ENCODE results near the gene PRPF31.
A peak's percentile ranks its signal among the peaks of the same experiment; 100 is the strongest.

Gene PRPF31

DNA sequence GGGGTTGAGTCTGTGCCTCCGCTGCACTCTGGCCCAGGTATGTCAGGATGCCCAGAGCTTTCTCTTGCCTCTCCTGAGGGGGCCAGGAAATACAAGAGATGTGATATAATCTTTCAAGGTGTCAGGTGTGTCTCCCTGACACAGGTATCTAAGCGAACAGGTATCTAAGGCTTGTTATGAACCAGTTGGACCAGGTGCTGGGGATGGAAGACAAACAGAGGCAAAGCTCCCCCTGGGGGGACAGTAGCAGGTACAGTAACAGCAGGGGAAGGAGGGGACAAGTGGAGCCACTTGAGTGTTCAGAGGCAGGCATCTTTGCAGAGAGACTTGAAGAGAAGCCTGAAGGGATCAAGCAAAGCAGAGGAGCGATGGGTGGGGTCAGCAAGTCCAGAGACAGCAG lies 41.4 kb downstream of the PRPF31 start:
- WGBS, 2 donors (ENCODE audit: extremely low coverage in 2 of 2, insufficient read length in 2 of 2, insufficient replicate concordance in 1 of 2) = no CpG with 5 or more reads among the region's 3 CpGs
- Histone ChIP-seq H2AK5ac (ENCODE audit: low read depth, low read length) (no peak overlapping the region), H3K27ac (replicated peaks; ENCODE audit: low read length) (no peak overlapping the region), H2BK15ac (ENCODE audit: low read length) (no peak overlapping the region), H3K9me3 (replicated peaks in 1 of 2; ENCODE audit: control insufficient read depth in 2 of 2, insufficient read depth in 1 of 2, low read depth in 1 of 2, low read length in 2 of 2) (no peaks in the 10 kb centered on the region), H3K27me3 (ENCODE audit: control insufficient read depth in 3 of 3, insufficient read depth in 3 of 3, low read depth in 1 of 3, low read length in 3 of 3) (no peaks in the 10 kb centered on the region), H3K4me2 (ENCODE audit: insufficient read depth, low read length, poor library complexity, severe bottlenecking) (no peak overlapping the region), H3K4ac (ENCODE audit: low read length) (no peak overlapping the region), H3K14ac (ENCODE audit: low read length) (no peak overlapping the region), H3K36me3 (replicated peaks in 1 of 2; ENCODE audit: control insufficient read depth in 2 of 2, insufficient read depth in 2 of 2, low read length in 2 of 2) (peaks cover 45 to 64% of the 10 kb centered on the region in 2 donors), H3K23ac (ENCODE audit: low read depth, low read length, poor library complexity) (no peak overlapping the region), H3K79me1 (ENCODE audit: low read depth, low read length) (peaks cover 1% of the 10 kb centered on the region), H3K4me1 (ENCODE audit: control insufficient read depth in 2 of 2, insufficient read depth in 1 of 2, low read depth in 1 of 2, low read length in 2 of 2) (peaks cover 12 to 14% of the 10 kb centered on the region in 2 donors), H3K9ac (ENCODE audit: low read depth, low read length, poor library complexity) (no peak overlapping the region), H2BK12ac (ENCODE audit: low read length) (no peak overlapping the region), H2BK5ac (ENCODE audit: low read length) (no peak overlapping the region), H2BK120ac (ENCODE audit: low read depth, low read length) (no peak overlapping the region), H4K8ac (ENCODE audit: low read depth, low read length) (no peak overlapping the region), H3K4me3 (ENCODE audit: low read length in 2 of 2) (no peak overlapping the region), H2AFZ (ENCODE audit: low read length) (no peak overlapping the region), H3K18ac (ENCODE audit: low read length) (no peak overlapping the region), H4K91ac (ENCODE audit: low read depth, low read length, poor library complexity) (no peak overlapping the region)
- no peak for DNase-seq (ENCODE audit: low spot score)

GRCh38 chr19:54158812-54159351 lies 43.3 kb downstream of the PRPF31 start:
- H3K4me2 ChIP-seq (ENCODE audit: insufficient read depth, low read length, poor library complexity, severe bottlenecking) = peak overlapping the region; percentile 69
- H2BK5ac ChIP-seq (ENCODE audit: low read length) = no peak overlapping the region
- H4K8ac ChIP-seq (ENCODE audit: low read depth, low read length) = no peak overlapping the region
- no peak for DNase-seq (ENCODE audit: low spot score)
- no peak overlapping the region for H3K18ac ChIP-seq (ENCODE audit: low read length)
- H4K91ac ChIP-seq (ENCODE audit: low read depth, low read length, poor library complexity) = no peak overlapping the region
- H2AK5ac ChIP-seq (ENCODE audit: low read depth, low read length) = peak overlapping the region; percentile 13
- peaks cover 29 to 48% of the 10 kb centered on the region in 2 donors for H3K36me3 ChIP-seq (replicated peaks in 1 of 2; ENCODE audit: control insufficient read depth in 2 of 2, insufficient read depth in 2 of 2, low read length in 2 of 2)
- no peak overlapping the region for H3K4ac ChIP-seq (ENCODE audit: low read length)
- H3K9ac ChIP-seq (ENCODE audit: low read depth, low read length, poor library complexity) = peak overlapping the region; percentile 85
- peak overlapping the region; percentile 91 for H2AFZ ChIP-seq (ENCODE audit: low read length)
- H2BK15ac ChIP-seq (ENCODE audit: low read length) = no peak overlapping the region
- no CpG with 5 or more reads among the region's 19 CpGs for WGBS, 2 donors (ENCODE audit: extremely low coverage in 2 of 2, insufficient read length in 2 of 2, insufficient replicate concordance in 1 of 2)
- H3K27me3 ChIP-seq (ENCODE audit: control insufficient read depth in 3 of 3, insufficient read depth in 3 of 3, low read depth in 1 of 3, low read length in 3 of 3) = no peaks in the 10 kb centered on the region
- H2BK12ac ChIP-seq (ENCODE audit: low read length) = no peak overlapping the region
- no peak overlapping the region for H3K27ac ChIP-seq (replicated peaks; ENCODE audit: low read length)
- H3K79me1 ChIP-seq (ENCODE audit: low read depth, low read length) = no peaks in the 10 kb centered on the region
- peaks cover 4 to 9% of the 10 kb centered on the region in 2 donors for H3K9me3 ChIP-seq (replicated peaks in 1 of 2; ENCODE audit: control insufficient read depth in 2 of 2, insufficient read depth in 1 of 2, low read depth in 1 of 2, low read length in 2 of 2)
- peak overlapping the region; percentile 29 for H3K23ac ChIP-seq (ENCODE audit: low read depth, low read length, poor library complexity)
- H3K14ac ChIP-seq (ENCODE audit: low read length) = no peak overlapping the region
- H2BK120ac ChIP-seq (ENCODE audit: low read depth, low read length) = no peak overlapping the region
- H3K4me1 ChIP-seq (ENCODE audit: control insufficient read depth in 2 of 2, insufficient read depth in 1 of 2, low read depth in 1 of 2, low read length in 2 of 2) = peaks cover 12 to 14% of the 10 kb centered on the region in 2 donors
- peak overlapping the region; percentile 62 to 92 for H3K4me3 ChIP-seq (ENCODE audit: low read length in 2 of 2)

DNA sequence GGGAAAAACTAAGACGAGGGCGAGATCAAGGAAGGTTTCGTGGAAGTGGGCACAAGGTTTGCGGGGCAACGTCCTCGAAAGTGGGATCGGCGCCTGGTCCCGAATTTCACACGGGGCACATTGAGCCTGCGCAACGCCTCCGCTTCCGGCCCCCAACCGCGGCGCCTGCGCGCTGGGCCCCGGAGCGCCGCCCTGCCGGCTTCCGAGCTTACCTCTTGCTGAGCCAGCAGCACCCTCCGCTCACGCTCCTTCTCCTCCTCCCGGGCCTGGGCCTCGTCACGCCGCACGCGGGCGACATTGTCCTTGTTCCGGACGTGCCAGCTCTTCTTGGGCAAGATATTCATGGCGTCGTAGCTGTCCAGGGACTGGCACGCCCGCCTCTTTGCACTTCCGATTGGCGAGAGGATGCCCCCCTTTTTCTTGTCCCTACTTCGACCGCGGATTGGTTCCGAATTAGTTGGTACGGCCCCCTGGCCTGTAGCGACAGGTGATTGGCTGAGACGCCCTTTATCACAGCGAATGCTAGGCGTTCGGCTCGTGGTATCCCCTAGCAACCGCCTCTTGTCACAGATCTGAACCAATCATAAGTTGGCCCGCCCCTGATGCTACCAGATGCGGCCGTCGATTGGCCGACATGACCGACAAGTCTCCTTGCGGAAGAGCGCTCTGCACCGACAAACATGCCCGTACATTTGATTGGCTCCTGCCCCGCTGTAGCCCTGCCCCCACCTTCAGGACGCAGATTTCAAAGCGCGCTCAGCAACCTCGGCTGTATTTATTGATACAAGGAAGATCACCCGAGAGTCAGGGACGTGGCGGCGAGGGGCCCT lies 44.0 kb downstream of the PRPF31 start, which contains the start of gene LENG1:
Gene LENG1 (minus strand): TSS at position 370 of the 830 bp plus-strand sequence. CDS start 26 bp downstream, at position 344.
- Histone ChIP-seq H3K79me1 (ENCODE audit: low read depth, low read length) (no peaks in the 10 kb centered on the region), H4K8ac (ENCODE audit: low read depth, low read length) (no peak within 1 kb of the TSS), H3K14ac (ENCODE audit: low read length) (no peak within 1 kb of the TSS), H3K4me1 (ENCODE audit: control insufficient read depth in 2 of 2, insufficient read depth in 1 of 2, low read depth in 1 of 2, low read length in 2 of 2) (peaks cover 12 to 14% of the 10 kb centered on the region in 2 donors), H3K9me3 (replicated peaks in 1 of 2; ENCODE audit: control insufficient read depth in 2 of 2, insufficient read depth in 1 of 2, low read depth in 1 of 2, low read length in 2 of 2) (peaks cover 8 to 15% of the 10 kb centered on the region in 2 donors), H3K36me3 (replicated peaks in 1 of 2; ENCODE audit: control insufficient read depth in 2 of 2, insufficient read depth in 2 of 2, low read length in 2 of 2) (peaks cover 25 to 41% of the 10 kb centered on the region in 2 donors), H3K9ac (ENCODE audit: low read depth, low read length, poor library complexity) (peak within 1 kb of the TSS; percentile 86), H3K27ac (replicated peaks; ENCODE audit: low read length) (peak within 1 kb of the TSS; percentile 84), H2BK5ac (ENCODE audit: low read length) (no peak within 1 kb of the TSS), H2BK12ac (ENCODE audit: low read length) (no peak within 1 kb of the TSS), H2BK15ac (ENCODE audit: low read length) (peak within 1 kb of the TSS; percentile 10), H4K91ac (ENCODE audit: low read depth, low read length, poor library complexity) (no peak within 1 kb of the TSS), H3K23ac (ENCODE audit: low read depth, low read length, poor library complexity) (peak within 1 kb of the TSS; percentile 48), H3K4me3 (ENCODE audit: low read length in 2 of 2) (peak within 1 kb of the TSS; percentile 62 to 92), H3K27me3 (ENCODE audit: control insufficient read depth in 3 of 3, insufficient read depth in 3 of 3, low read depth in 1 of 3, low read length in 3 of 3) (peaks cover 0 to 2% (median 0%) of the 10 kb centered on the region in 3 experiments), H2AFZ (ENCODE audit: low read length) (peak within 1 kb of the TSS; percentile 91), H3K18ac (ENCODE audit: low read length) (peak within 1 kb of the TSS; percentile 96), H3K4me2 (ENCODE audit: insufficient read depth, low read length, poor library complexity, severe bottlenecking) (peak within 1 kb of the TSS; percentile 85), H2BK120ac (ENCODE audit: low read depth, low read length) (no peak within 1 kb of the TSS), H3K4ac (ENCODE audit: low read length) (no peak within 1 kb of the TSS), H2AK5ac (ENCODE audit: low read depth, low read length) (peak within 1 kb of the TSS; percentile 58)
- peak; percentile 100 for DNase-seq (ENCODE audit: low spot score)
- no CpG with 5 or more reads among the region's 72 CpGs for WGBS, 2 donors (ENCODE audit: extremely low coverage in 2 of 2, insufficient read length in 2 of 2, insufficient replicate concordance in 1 of 2)

Measured in neuronal stem cell (in vitro differentiated cells).